Glutamatergic neuron (in vitro differentiated cells): ENCODE measurements around the gene PRDM16. TPM values are rescaled to one million over a fixed set of nuclear protein-coding genes. Genes with fewer than 3 reads are reported as not detected.

Source experiments
- DNase-seq: peaks from one replicate; pipeline ENCODE4 v3.0.0; 2022
- H3K27ac Mint-ChIP-seq: one replicate; pipeline ENCODE4 v1.8.0; 2020; ENCODE audit warnings: mild to moderate bottlenecking, mixed read lengths, inconsistent platforms; ENCODE audit not compliant: unreplicated experiment
- H3K27me3 Mint-ChIP-seq: one replicate; pipeline ENCODE4 v1.8.0; 2020; ENCODE audit warnings: mild to moderate bottlenecking, moderate library complexity, mixed read lengths, inconsistent platforms; ENCODE audit not compliant: unreplicated experiment
- H3K36me3 Mint-ChIP-seq: one replicate; pipeline ENCODE4 v1.8.0; 2020; ENCODE audit warnings: mild to moderate bottlenecking, mixed read lengths, inconsistent platforms; ENCODE audit not compliant: unreplicated experiment
- H3K4me1 Mint-ChIP-seq: one replicate; pipeline ENCODE4 v1.8.0; 2020; ENCODE audit warnings: mild to moderate bottlenecking, low read depth, mixed read lengths, inconsistent platforms; ENCODE audit not compliant: unreplicated experiment
- H3K4me3 Mint-ChIP-seq: one replicate; pipeline ENCODE4 v1.8.0; 2020; ENCODE audit warnings: mild to moderate bottlenecking, mixed read lengths, inconsistent platforms; ENCODE audit not compliant: unreplicated experiment
- H3K9me3 Mint-ChIP-seq: one replicate; pipeline ENCODE4 v1.8.0; 2020; ENCODE audit warnings: mild to moderate bottlenecking, moderate library complexity, mixed read lengths, inconsistent platforms; ENCODE audit not compliant: unreplicated experiment
- CTCF ChIP-seq: fragments of 200-600 bp; sonication (generic); IDR thresholded peaks from one replicate; pipeline ENCODE4 v1.5.0; 2021; ENCODE audit not compliant: partially characterized antibody, unreplicated experiment
- total RNA-seq: library from RNA; stranded (reverse); fragmentation: NEBNext Ultra II Directional; extraction: Animal tissue kit (Norgen Biotek cat#: 25700); gene quantifications from one replicate; pipeline ENCODE4 v1.2.1, GENCODE V29; 2021; ENCODE audit not compliant: unreplicated experiment

Gene PRDM16
- total RNA-seq, 1 donor from 2014 or later, result 0.07 TPM

- H3K4me1 Mint-ChIP-seq, result peaks cover 7% of the 10 kb centered on the region
- H3K4me3 Mint-ChIP-seq, result no peak overlapping the region
- peaks cover 1% of the 10 kb centered on the region for H3K9me3 Mint-ChIP-seq
- DNase-seq, result no peak
- no peak overlapping the region for H3K27ac Mint-ChIP-seq
- no peaks in the 10 kb centered on the region for H3K36me3 Mint-ChIP-seq
- no peak for TF ChIP-seq CTCF
- H3K27me3 Mint-ChIP-seq, result peaks cover 10% of the 10 kb centered on the region
Observed at GRCh38 chr1:3390291-3390690, 321.3 kb downstream of the PRDM16 start.

- peaks cover 7% of the 10 kb centered on the region for H3K4me1 Mint-ChIP-seq
- no peak for TF ChIP-seq CTCF
- peaks cover 1% of the 10 kb centered on the region for H3K9me3 Mint-ChIP-seq
- no peak overlapping the region for H3K27ac Mint-ChIP-seq
- H3K27me3 Mint-ChIP-seq, result peaks cover 10% of the 10 kb centered on the region
- no peak for DNase-seq
- no peak overlapping the region for H3K4me3 Mint-ChIP-seq
- no peaks in the 10 kb centered on the region for H3K36me3 Mint-ChIP-seq
Observed at GRCh38 chr1:3391711-3392110, 322.7 kb downstream of the PRDM16 start.

GRCh38 chr1:3393024-3393986 lies 324.3 kb downstream of the PRDM16 start:
- Mint-ChIP-seq H3K27me3 (peaks cover 7% of the 10 kb centered on the region), H3K4me3 (peak overlapping the region; percentile 81), H3K27ac (no peak overlapping the region), H3K36me3 (no peaks in the 10 kb centered on the region), H3K9me3 (peaks cover 1% of the 10 kb centered on the region), H3K4me1 (peaks cover 5% of the 10 kb centered on the region)
- DNase-seq, result peak; percentile 55
- no peak for TF ChIP-seq CTCF

GRCh38 chr1:3393987-3394920 lies 325.3 kb downstream of the PRDM16 start:
- TF ChIP-seq CTCF, result no peak
- H3K4me1 Mint-ChIP-seq, result peaks cover 5% of the 10 kb centered on the region
- peak overlapping the region; percentile 52 for H3K27ac Mint-ChIP-seq
- no peaks in the 10 kb centered on the region for H3K36me3 Mint-ChIP-seq
- peak overlapping the region; percentile 64 for H3K4me3 Mint-ChIP-seq
- DNase-seq, result no peak
- H3K27me3 Mint-ChIP-seq, result peaks cover 7% of the 10 kb centered on the region
- peaks cover 3% of the 10 kb centered on the region for H3K9me3 Mint-ChIP-seq
